Kidney epithelial cell (primary cell): ENCODE data around the gene KRT82. TPM values are rescaled to one million over a fixed set of nuclear protein-coding genes. Genes with fewer than 3 reads are reported as not detected.
A peak's percentile ranks its signal among the peaks of the same experiment; 100 is the strongest.

Source experiments
- DNase-seq: peaks from one replicate; pipeline ENCODE4 v3.0.0-alpha.2; 2010; ENCODE audit warnings: low read depth
- H3K27me3 ChIP-seq: 2 replicates; pipeline ENCODE4 v1.6.0; 2011; ENCODE audit warnings: low read length; ENCODE audit not compliant: control insufficient read depth, insufficient read depth
- H3K36me3 ChIP-seq: 2 replicates; pipeline ENCODE4 v1.5.1; 2011; ENCODE audit warnings: low read length; ENCODE audit not compliant: control insufficient read depth, insufficient read depth
- H3K4me3 ChIP-seq: 2 replicates; pipeline ENCODE4 v1.5.1; 2011; ENCODE audit warnings: low read depth, mild to moderate bottlenecking, control low read depth, low read length
- CTCF ChIP-seq: IDR thresholded peaks from 2 replicates; pipeline ENCODE4 v1.5.1; 2011; ENCODE audit warnings: mild to moderate bottlenecking, moderate library complexity, low read length, control low read depth, inconsistent platforms; ENCODE audit not compliant: insufficient read depth, poor library complexity, severe bottlenecking
- total RNA-seq: library from RNA; depleted of rRNA; stranded (reverse); fragments of >200 nt; gene quantifications from 2 replicates; pipeline ENCODE4 v1.2.3, GENCODE V29; 2015

KRT82 gene
- total RNA-seq, 1 donor from 2014 or later = not detected

DNA sequence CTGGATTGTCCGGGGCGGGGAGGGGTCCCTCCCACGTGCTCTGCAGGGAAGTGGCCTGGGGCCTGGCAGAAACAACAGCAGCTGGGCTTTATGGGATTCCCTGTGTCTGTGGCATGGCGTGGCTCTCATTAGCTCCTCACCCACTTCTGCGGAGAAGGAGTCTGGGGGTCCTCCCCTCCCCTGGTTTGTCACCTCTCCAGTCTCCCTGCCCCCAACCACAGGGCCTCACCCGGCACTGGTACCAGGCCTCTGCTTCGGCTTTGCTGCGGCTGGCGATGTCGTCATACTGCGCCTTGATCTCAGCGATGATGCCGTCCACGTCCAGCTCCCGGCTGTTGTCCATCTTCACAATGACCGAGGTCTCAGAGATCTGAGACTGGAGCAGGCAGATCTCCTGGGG is 6.4 kb downstream of the KRT82 start:
- DNase-seq = no peak
- Histone ChIP-seq H3K4me3 (no peak overlapping the region), H3K27me3 (peaks cover 16% of the 10 kb centered on the region)

DNA sequence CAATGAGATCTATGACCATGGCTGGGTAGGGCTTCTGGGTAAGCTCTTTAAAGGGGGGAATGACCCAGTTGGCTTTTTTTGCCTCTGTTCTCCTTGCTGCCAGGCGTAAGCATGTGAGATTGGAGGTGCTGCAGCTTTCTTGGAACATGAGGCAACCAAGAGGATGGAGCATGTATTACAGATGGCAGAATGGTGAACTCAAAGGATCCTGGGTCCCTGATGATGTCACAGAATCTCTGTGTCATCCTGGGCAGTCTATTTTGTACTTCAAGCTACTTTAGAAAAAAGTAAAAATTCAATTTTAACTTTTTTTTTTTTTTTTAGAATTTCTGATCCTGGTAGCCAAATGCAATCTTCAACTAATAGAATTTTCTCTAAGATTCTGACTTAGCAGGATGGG is 8.0 kb downstream of the KRT82 start:
- no peak for DNase-seq
- no peak for TF ChIP-seq CTCF
- Histone ChIP-seq H3K27me3 (peaks cover 12% of the 10 kb centered on the region), H3K4me3 (no peak overlapping the region), H3K36me3 (no peaks in the 10 kb centered on the region)

More for the DNA sequence above, 6.4 kb downstream of the KRT82 start:
- H3K36me3 ChIP-seq = no peaks in the 10 kb centered on the region
- no peak for TF ChIP-seq CTCF

GRCh38 chr12:52396656-52397055 is 9.5 kb downstream of the KRT82 start:
- Histone ChIP-seq H3K4me3 (no peak overlapping the region), H3K36me3 (no peaks in the 10 kb centered on the region), H3K27me3 (peaks cover 12% of the 10 kb centered on the region)
- DNase-seq = no peak
- TF ChIP-seq CTCF = no peak

- H3K36me3 ChIP-seq = no peaks in the 10 kb centered on the region
- TF ChIP-seq CTCF = peak; percentile 27
- DNase-seq = no peak
These were observed 10.2 kb downstream of the KRT82 start for GRCh38 chr12:52395761-52396434.

GRCh38 chr12:52394836-52395405 is 11.2 kb downstream of the KRT82 start:
- Histone ChIP-seq H3K27me3 (peaks cover 12% of the 10 kb centered on the region), H3K36me3 (no peaks in the 10 kb centered on the region), H3K4me3 (no peak overlapping the region)
- TF ChIP-seq CTCF = no peak
- DNase-seq = no peak

More at GRCh38 chr12:52395761-52396434, 10.2 kb downstream of the KRT82 start:
- H3K4me3 ChIP-seq = no peak overlapping the region
- peaks cover 12% of the 10 kb centered on the region for H3K27me3 ChIP-seq
